ENCODE measurements around the gene RNF2.
"Not testable (repeated sequence)": the region's sequence is repeated elsewhere in the genome, so short reads cannot be mapped to it uniquely, and the experiment has no call there.

Gene RNF2

DNA sequence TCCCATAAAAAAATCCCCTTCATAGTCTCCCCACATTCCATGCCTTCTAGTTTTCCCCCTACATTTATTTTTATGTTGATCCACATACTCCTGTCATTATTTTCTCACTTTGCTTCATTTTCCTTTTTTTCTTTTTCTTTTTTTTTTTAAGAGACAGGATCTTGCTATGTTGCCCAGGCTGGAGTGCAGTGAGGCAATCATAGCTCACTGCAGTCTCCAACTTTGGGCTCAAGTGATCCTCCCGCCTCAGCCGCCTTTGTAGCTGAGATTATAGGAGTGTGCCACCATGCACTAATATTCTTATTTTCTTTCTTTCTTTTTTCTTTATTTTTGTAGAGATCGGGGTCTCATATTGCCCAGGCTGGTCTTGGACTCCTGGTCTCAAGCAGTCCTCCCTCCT lies 7.8 kb downstream of the RNF2 start:
- DNase-seq = no peak

GRCh38 chr1:185054365-185055060 lies 9.2 kb downstream of the RNF2 start:
- no peak for DNase-seq

DNA sequence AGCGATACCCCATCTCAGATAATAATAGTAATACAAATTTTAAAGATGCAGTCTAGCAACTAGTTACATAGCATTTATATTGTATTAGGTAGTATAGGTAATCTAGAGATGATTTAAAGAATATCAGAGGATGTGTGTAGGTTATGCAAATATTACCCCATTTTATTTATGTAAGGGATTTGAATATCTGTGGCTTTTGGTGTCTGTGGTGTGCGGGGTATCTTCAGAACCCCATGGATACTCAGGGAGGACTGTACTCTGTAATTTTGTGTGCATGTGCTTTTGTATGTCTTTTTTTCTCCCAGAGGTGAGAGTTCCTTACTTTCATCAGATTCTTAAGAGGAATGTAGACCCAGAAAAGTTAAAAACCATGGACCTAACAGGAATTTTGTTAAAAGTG lies 12.8 kb downstream of the RNF2 start:
- no peak for DNase-seq

GRCh38 chr1:185058876-185059275 lies 13.5 kb downstream of the RNF2 start:
- no peak for DNase-seq

DNA sequence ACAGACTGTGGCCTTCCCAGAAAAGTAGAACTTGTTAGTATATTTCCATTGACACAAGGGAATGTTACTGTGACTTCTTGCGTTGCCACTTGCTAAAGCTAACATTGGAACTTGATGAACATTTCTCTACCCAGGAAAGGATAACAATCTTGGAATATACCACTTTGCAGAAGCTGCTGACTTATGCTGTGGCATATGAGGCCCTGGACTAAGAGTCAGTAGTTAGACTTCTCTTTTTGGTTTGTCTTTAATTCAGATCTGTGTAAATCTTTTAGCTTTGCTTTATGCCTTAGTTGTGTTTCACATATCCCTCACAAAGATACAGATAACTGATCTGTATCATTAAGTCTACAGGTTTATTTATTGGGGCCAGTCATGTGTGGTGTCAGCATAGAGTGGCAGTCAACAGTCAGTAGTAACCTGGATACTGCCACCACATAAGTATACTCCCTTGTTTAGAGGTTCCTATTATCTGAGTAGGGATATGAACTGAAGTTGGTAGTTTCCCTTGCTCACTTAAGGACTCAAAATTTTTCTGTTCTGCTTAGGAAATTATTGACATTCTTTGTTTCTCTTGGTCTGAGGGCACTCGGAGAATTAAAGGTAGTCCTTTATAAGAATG lies 14.7 kb downstream of the RNF2 start:
- no peak for DNase-seq

GRCh38 chr1:185062710-185063370 lies 17.5 kb downstream of the RNF2 start:
- DNase-seq = no peak

- DNase-seq = no peak
Observed at GRCh38 chr1:185063719-185064118, 18.4 kb downstream of the RNF2 start.

DNA sequence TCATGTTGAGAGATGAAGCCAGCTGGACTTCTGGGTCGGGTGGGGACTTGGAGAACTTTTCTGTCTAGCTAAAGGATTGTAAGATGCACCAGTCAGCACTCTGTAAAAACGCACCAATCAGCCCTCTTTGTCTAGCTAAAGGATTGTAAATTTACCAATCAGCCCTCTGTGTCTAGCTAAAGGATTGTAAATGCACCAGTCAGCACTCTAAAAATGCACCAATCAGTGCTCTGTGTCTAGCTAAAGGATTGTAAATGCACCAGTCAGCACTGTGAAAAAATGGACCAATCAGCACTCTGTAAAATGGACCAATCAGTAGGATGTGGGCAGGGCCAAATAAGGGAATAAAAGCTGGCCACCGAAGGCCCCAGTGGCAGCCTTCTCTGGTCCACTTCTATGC lies 19.6 kb downstream of the RNF2 start:
- DNase-seq = not testable (repeated sequence)

- no peak for DNase-seq
Observed at GRCh38 chr1:185066181-185066580, 20.8 kb downstream of the RNF2 start.

GRCh38 chr1:185068341-185068740 lies 23.0 kb downstream of the RNF2 start:
- DNase-seq = no peak

- no peak for DNase-seq
Observed at GRCh38 chr1:185069202-185069772, 23.9 kb downstream of the RNF2 start.

GRCh38 chr1:185070051-185070450 lies 24.7 kb downstream of the RNF2 start:
- no peak for DNase-seq

DNA sequence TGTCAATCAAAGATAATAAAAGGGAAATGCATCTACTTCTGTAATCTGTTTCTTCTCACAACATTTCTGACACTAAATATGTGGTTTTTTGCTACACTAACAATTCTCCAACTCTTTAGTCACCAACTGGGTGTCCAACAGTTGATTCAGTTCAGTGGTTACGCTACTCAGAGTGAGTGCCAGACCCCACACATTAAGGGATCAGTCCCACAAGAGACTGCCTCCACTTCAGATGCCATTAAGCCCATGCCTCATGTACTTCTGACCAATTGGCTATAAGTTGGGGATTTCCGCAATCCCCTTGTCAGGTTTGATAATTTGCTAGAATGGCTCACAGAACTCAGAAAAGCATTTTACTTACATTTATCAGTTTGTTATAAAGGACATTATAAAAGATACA lies 28.4 kb downstream of the RNF2 start:
- no peak for DNase-seq

DNA sequence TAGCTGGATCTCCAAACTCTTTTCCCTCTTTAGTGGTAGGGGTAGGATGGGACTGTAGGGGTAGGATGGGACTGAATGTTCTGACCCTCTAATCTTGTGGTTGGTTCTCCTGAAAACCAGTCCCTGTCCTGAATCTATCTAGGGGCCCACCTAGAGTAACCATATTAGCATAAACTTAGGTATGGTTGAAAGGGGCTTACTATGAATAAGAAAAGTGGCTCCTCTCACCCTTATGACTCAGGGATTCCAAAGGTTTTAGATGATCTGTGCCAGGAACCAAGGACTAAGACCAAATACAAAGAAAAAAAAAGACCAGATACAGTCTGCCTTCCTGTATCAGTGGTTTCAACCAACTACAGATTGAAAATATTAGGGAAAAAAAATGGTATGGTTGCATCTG lies 28.9 kb downstream of the RNF2 start:
- DNase-seq = no peak

- no peak for DNase-seq
Observed at GRCh38 chr1:185075476-185075875, 30.1 kb downstream of the RNF2 start.

DNA sequence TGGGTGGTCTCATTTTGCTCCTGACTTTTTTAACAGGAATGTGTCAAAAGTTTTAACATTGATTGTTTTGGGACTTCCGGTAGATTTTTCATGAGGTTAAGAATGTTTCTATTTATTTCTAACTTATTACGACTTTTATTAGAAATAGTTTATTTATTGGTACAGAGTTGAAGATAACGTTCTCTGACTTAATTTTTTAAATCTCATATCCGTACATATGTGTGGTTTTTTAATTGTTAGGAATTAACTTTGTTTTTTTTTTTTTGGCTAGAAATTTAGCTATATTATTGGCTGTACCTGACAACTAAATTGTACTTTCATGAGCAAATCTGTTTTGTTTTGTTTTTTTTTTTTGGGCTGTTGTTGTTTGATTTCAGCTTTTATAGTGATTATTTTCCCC lies 32.0 kb downstream of the RNF2 start:
- no peak for DNase-seq

DNA sequence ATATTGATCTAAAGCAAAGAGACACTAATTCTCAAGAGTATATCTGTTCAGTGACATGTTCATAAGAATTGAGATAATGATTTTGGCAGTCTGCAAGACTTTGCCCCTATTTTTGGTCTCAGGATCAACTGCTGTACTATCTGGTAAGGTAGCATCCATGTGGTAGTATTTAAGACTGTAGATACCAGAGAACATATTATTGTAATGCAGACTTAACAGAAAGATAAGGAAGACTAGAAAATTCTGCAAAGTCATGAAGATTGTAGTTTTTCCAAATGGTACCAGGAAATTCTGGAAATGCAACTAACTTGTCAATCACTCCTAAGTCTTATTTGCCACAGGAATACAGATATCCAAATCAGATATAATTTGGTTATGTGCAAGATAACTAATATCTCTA lies 35.1 kb downstream of the RNF2 start:
- no peak for DNase-seq

- DNase-seq = no peak
Observed at GRCh38 chr1:185083818-185084217, 38.5 kb downstream of the RNF2 start.

GRCh38 chr1:185087101-185087500 lies 41.7 kb downstream of the RNF2 start:
- DNase-seq = no peak

DNA sequence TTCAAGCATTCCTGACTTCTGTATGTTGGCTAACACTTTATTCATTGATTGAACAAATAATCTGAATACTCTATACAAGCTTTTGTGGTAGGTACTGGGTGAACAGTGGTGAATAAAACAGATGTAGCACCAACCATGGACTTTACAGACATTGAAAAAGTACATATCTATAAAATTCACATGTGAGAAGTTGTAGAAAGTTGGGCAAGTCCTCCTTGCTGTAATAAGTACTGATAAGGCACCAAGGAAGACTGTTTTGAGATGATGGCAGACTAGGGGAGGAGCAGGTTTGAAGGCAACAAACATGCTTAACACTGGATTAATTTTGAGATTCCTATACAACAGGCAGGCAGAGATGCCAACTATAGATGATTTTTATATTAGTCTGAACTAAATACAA lies 42.4 kb downstream of the RNF2 start:
- no peak for DNase-seq

DNA sequence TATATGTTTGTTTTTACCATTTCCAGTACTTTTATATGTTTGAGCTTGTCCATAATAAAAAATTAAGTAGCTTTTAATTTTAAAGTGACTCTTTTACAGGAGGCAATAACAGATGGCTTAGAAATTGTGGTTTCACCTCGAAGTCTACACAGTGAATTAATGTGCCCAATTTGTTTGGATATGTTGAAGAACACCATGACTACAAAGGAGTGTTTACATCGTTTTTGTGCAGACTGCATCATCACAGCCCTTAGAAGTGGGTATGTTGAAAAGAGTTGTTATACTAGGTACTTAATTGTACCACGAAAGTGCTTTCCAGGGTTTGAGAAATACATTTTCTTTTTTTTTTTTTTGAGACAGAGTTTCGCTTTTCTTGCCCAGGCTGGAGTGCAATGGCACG lies 46.1 kb downstream of the RNF2 start:
- no peak for DNase-seq

GRCh38 chr1:185094761-185095160 lies 49.4 kb downstream of the RNF2 start:
- no peak for DNase-seq

DNA sequence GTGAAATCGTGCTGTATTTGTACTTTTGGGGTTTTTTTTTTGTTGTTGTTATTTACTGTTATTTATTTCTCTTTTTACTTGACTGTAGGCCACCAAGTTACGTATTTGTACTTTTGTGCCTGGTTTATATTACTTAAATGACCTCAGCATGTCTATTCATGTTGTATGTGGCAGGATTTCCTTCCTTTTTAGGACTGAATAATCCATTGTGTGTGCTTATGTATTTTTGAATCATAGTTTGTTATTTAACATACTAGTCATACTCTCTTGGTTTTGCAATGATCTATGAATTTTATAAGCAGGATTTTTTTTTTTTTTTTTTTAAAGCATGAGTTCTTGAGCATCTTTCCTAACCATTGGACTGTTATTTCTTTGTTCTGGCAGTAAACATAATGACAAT lies 51.2 kb downstream of the RNF2 start:
- no peak for DNase-seq

DNA sequence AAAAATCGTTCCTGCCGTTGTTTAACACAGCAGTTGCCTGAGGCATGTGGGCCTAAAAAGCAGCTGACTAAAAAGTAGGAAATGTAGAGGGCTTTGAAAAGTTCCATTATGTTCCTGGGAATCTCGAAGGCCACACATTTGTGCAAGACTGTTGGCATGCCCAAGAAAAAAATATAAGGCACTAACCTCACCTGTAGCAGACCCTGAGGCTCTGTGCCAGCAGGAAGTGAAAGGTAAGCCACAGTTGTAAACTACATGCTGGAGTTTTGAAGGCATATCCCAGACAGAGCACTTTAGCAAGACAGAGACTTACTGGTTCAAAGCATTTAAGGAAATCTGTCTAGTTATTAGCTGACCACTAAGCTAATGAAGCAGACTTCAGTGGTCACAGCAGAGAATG lies 58.7 kb downstream of the RNF2 start:
- DNase-seq = no peak

All from activated CD4-positive, alpha-beta T cell treated with anti-CD3 and anti-CD28 coated beads for 48 hours (primary cell).